Nephron progenitor cell (in vitro differentiated cells): ENCODE measurements around the gene SPARC.
"Not testable (repeated sequence)": the region's sequence is repeated elsewhere in the genome, so short reads cannot be mapped to it uniquely, and the experiment has no call there.

ENCODE experiments used
- DNase-seq: peaks from one replicate; pipeline ENCODE4 v3.0.0; 2021
- H3K27ac Mint-ChIP-seq: 2 replicates; pipeline ENCODE4 v1.8.0; 2021; ENCODE audit warnings: mild to moderate bottlenecking, moderate library complexity, mixed read lengths
- H3K27me3 Mint-ChIP-seq: 2 replicates; pipeline ENCODE4 v1.8.0; 2021; ENCODE audit warnings: mild to moderate bottlenecking, low read depth, mixed read lengths; ENCODE audit not compliant: poor library complexity
- H3K36me3 Mint-ChIP-seq: 2 replicates; pipeline ENCODE4 v1.8.0; 2021; ENCODE audit warnings: low read depth, mixed read lengths
- H3K4me1 Mint-ChIP-seq: 2 replicates; pipeline ENCODE4 v1.8.0; 2021; ENCODE audit warnings: mixed read lengths
- H3K4me3 Mint-ChIP-seq: 2 replicates; pipeline ENCODE4 v1.8.0; 2021; ENCODE audit warnings: mild to moderate bottlenecking, moderate library complexity, mixed read lengths
- H3K9me3 Mint-ChIP-seq: 2 replicates; pipeline ENCODE4 v1.8.0; 2021; ENCODE audit warnings: mild to moderate bottlenecking, moderate library complexity, mixed read lengths
- CTCF ChIP-seq: fragments of 200-600 bp; sonication (generic); IDR thresholded peaks from 2 replicates; pipeline ENCODE4 v1.5.0; 2021; ENCODE audit warnings: antibody characterized with exemption

Gene SPARC

GRCh38 chr5:151680944-151681427, 5.7 kb downstream of the SPARC start:
- Mint-ChIP-seq H3K4me1 (peaks cover 93% of the 10 kb centered on the region), H3K36me3 (peaks cover 22% of the 10 kb centered on the region), H3K4me3 (no peak overlapping the region), H3K27me3 (no peaks in the 10 kb centered on the region), H3K9me3 (no peaks in the 10 kb centered on the region), H3K27ac (peak overlapping the region; percentile 73)
- TF ChIP-seq CTCF: no peak
- no peak for DNase-seq

GRCh38 chr5:151680156-151680505, 6.6 kb downstream of the SPARC start:
- peaks cover 30% of the 10 kb centered on the region for H3K36me3 Mint-ChIP-seq
- DNase-seq, H3K27me3 Mint-ChIP-seq, H3K27ac Mint-ChIP-seq, H3K4me3 Mint-ChIP-seq, H3K9me3 Mint-ChIP-seq: not testable (repeated sequence)
- peaks cover 92% of the 10 kb centered on the region for H3K4me1 Mint-ChIP-seq

GRCh38 chr5:151679421-151680155, 7.1 kb downstream of the SPARC start:
- H3K4me3 Mint-ChIP-seq: no peak overlapping the region

GRCh38 chr5:151678713-151679112, 8.0 kb downstream of the SPARC start:
- no peak for TF ChIP-seq CTCF
- H3K36me3 Mint-ChIP-seq: peaks cover 42% of the 10 kb centered on the region
- H3K4me3 Mint-ChIP-seq: no peak overlapping the region
- H3K27me3 Mint-ChIP-seq: no peaks in the 10 kb centered on the region
- no peak for DNase-seq
- no peaks in the 10 kb centered on the region for H3K9me3 Mint-ChIP-seq
- H3K4me1 Mint-ChIP-seq: peaks cover 78% of the 10 kb centered on the region
- H3K27ac Mint-ChIP-seq: peak overlapping the region; percentile 98

More at GRCh38 chr5:151679421-151680155, 7.1 kb downstream of the SPARC start:
- Mint-ChIP-seq H3K27ac (peak overlapping the region; percentile 98), H3K4me1 (peaks cover 86% of the 10 kb centered on the region), H3K9me3 (no peaks in the 10 kb centered on the region), H3K36me3 (peaks cover 33% of the 10 kb centered on the region), H3K27me3 (no peaks in the 10 kb centered on the region)
- no peak for DNase-seq
- no peak for TF ChIP-seq CTCF

GRCh38 chr5:151677776-151678545, 8.8 kb downstream of the SPARC start:
- H3K36me3 Mint-ChIP-seq: peaks cover 50% of the 10 kb centered on the region

More at GRCh38 chr5:151677776-151678545, 8.8 kb downstream of the SPARC start:
- no peak overlapping the region for H3K4me3 Mint-ChIP-seq
- no peak for TF ChIP-seq CTCF
- no peak for DNase-seq
- H3K9me3 Mint-ChIP-seq: no peaks in the 10 kb centered on the region
- peak overlapping the region; percentile 98 for H3K27ac Mint-ChIP-seq
- no peaks in the 10 kb centered on the region for H3K27me3 Mint-ChIP-seq
- H3K4me1 Mint-ChIP-seq: peaks cover 73% of the 10 kb centered on the region
